ENCODE data around the gene AGFG1.
"Not testable (repeated sequence)": the region's sequence is repeated elsewhere in the genome, so short reads cannot be mapped to it uniquely, and the experiment has no call there.

AGFG1 gene

GRCh38 chr2:227578642-227579041 lies 106.7 kb downstream of the AGFG1 start:
- DNase-seq (ENCODE audit: low read depth, low spot score), result no peak
- Histone ChIP-seq H3K9ac (ENCODE audit: insufficient read length) (no peak overlapping the region), H3K27ac (no peak overlapping the region), H3K9me3 (ENCODE audit: low read depth, low read length) (no peaks in the 10 kb centered on the region), H3K4me3 (no peak overlapping the region), H3K36me3 (ENCODE audit: insufficient read depth, low read length) (no peaks in the 10 kb centered on the region)
- TF ChIP-seq EZH2 (IDR thresholded peaks at IDR 0.05) (no peak), FOXP2 (optimal IDR thresholded peaks at IDR 0.05; ENCODE audit: control extremely low read depth, extremely low read length, insufficient read depth) (no peak), POLR2AphosphoS5 (IDR thresholded peaks at IDR 0.05; ENCODE audit: borderline replicate concordance, low read depth, low read length) (no peak)

GRCh38 chr2:227579791-227580190 lies 107.8 kb downstream of the AGFG1 start:
- TF ChIP-seq POLR2AphosphoS5 (IDR thresholded peaks at IDR 0.05; ENCODE audit: borderline replicate concordance, low read depth, low read length), result no peak
- TF ChIP-seq EZH2 (IDR thresholded peaks at IDR 0.05), result no peak
- TF ChIP-seq FOXP2 (optimal IDR thresholded peaks at IDR 0.05; ENCODE audit: control extremely low read depth, extremely low read length, insufficient read depth), result no peak
- no peaks in the 10 kb centered on the region for H3K9me3 ChIP-seq (ENCODE audit: low read depth, low read length)
- H3K4me3 ChIP-seq, result no peak overlapping the region
- DNase-seq (ENCODE audit: low read depth, low spot score), result no peak
- H3K36me3 ChIP-seq (ENCODE audit: insufficient read depth, low read length), result no peaks in the 10 kb centered on the region
- H3K9ac ChIP-seq (ENCODE audit: insufficient read length), result no peak overlapping the region
- no peak overlapping the region for H3K27ac ChIP-seq

GRCh38 chr2:227582369-227582768 lies 110.4 kb downstream of the AGFG1 start:
- Histone ChIP-seq H3K27ac (no peak overlapping the region), H3K9me3 (ENCODE audit: low read depth, low read length) (no peaks in the 10 kb centered on the region), H3K36me3 (ENCODE audit: insufficient read depth, low read length) (no peaks in the 10 kb centered on the region), H3K9ac (ENCODE audit: insufficient read length) (no peak overlapping the region), H3K4me3 (no peak overlapping the region)
- no peak for DNase-seq (ENCODE audit: low read depth, low spot score)
- TF ChIP-seq EZH2 (IDR thresholded peaks at IDR 0.05) (no peak), FOXP2 (optimal IDR thresholded peaks at IDR 0.05; ENCODE audit: control extremely low read depth, extremely low read length, insufficient read depth) (no peak), POLR2AphosphoS5 (IDR thresholded peaks at IDR 0.05; ENCODE audit: borderline replicate concordance, low read depth, low read length) (no peak)

GRCh38 chr2:227592694-227593387 lies 120.9 kb downstream of the AGFG1 start:
- Histone ChIP-seq H3K27ac (no peak overlapping the region), H3K9me3 (ENCODE audit: low read depth, low read length) (no peaks in the 10 kb centered on the region), H3K4me3 (no peak overlapping the region), H3K36me3 (ENCODE audit: insufficient read depth, low read length) (no peaks in the 10 kb centered on the region), H3K9ac (ENCODE audit: insufficient read length) (no peak overlapping the region)
- no peak for TF ChIP-seq EZH2 (IDR thresholded peaks at IDR 0.05)
- no peak for TF ChIP-seq POLR2AphosphoS5 (IDR thresholded peaks at IDR 0.05; ENCODE audit: borderline replicate concordance, low read depth, low read length)
- TF ChIP-seq FOXP2 (optimal IDR thresholded peaks at IDR 0.05; ENCODE audit: control extremely low read depth, extremely low read length, insufficient read depth), result no peak
- DNase-seq (ENCODE audit: low read depth, low spot score), result no peak

- TF ChIP-seq EZH2 (IDR thresholded peaks at IDR 0.05) (no peak), FOXP2 (optimal IDR thresholded peaks at IDR 0.05; ENCODE audit: control extremely low read depth, extremely low read length, insufficient read depth) (no peak), POLR2AphosphoS5 (IDR thresholded peaks at IDR 0.05; ENCODE audit: borderline replicate concordance, low read depth, low read length) (no peak)
- Histone ChIP-seq H3K27ac (no peak overlapping the region), H3K4me3 (no peak overlapping the region), H3K36me3 (ENCODE audit: insufficient read depth, low read length) (no peaks in the 10 kb centered on the region), H3K9ac (ENCODE audit: insufficient read length) (no peak overlapping the region), H3K9me3 (ENCODE audit: low read depth, low read length) (no peaks in the 10 kb centered on the region)
- no peak for DNase-seq (ENCODE audit: low read depth, low spot score)
Observed at GRCh38 chr2:227595797-227596196, 123.8 kb downstream of the AGFG1 start.

- TF ChIP-seq POLR2AphosphoS5 (IDR thresholded peaks at IDR 0.05; ENCODE audit: borderline replicate concordance, low read depth, low read length), result no peak
- TF ChIP-seq FOXP2 (optimal IDR thresholded peaks at IDR 0.05; ENCODE audit: control extremely low read depth, extremely low read length, insufficient read depth), result no peak
- no peak for TF ChIP-seq EZH2 (IDR thresholded peaks at IDR 0.05)
- no peak overlapping the region for H3K4me3 ChIP-seq
- H3K36me3 ChIP-seq (ENCODE audit: insufficient read depth, low read length), result no peaks in the 10 kb centered on the region
- no peak overlapping the region for H3K27ac ChIP-seq
- no peak for DNase-seq (ENCODE audit: low read depth, low spot score)
- no peak overlapping the region for H3K9ac ChIP-seq (ENCODE audit: insufficient read length)
- H3K9me3 ChIP-seq (ENCODE audit: low read depth, low read length), result no peaks in the 10 kb centered on the region
Observed at GRCh38 chr2:227597036-227597435, 125.1 kb downstream of the AGFG1 start.

- Histone ChIP-seq H3K9me3 (ENCODE audit: low read depth, low read length) (no peaks in the 10 kb centered on the region), H3K36me3 (ENCODE audit: insufficient read depth, low read length) (no peaks in the 10 kb centered on the region), H3K4me3 (no peak overlapping the region), H3K27ac (no peak overlapping the region), H3K9ac (ENCODE audit: insufficient read length) (no peak overlapping the region)
- DNase-seq (ENCODE audit: low read depth, low spot score), result no peak
- TF ChIP-seq EZH2 (IDR thresholded peaks at IDR 0.05) (no peak), FOXP2 (optimal IDR thresholded peaks at IDR 0.05; ENCODE audit: control extremely low read depth, extremely low read length, insufficient read depth) (no peak), POLR2AphosphoS5 (IDR thresholded peaks at IDR 0.05; ENCODE audit: borderline replicate concordance, low read depth, low read length) (no peak)
Observed at GRCh38 chr2:227597998-227598397, 126.0 kb downstream of the AGFG1 start.

- H3K27ac ChIP-seq; H3K9ac ChIP-seq (ENCODE audit: insufficient read length); H3K36me3 ChIP-seq (ENCODE audit: insufficient read depth, low read length); DNase-seq (ENCODE audit: low read depth, low spot score); H3K9me3 ChIP-seq (ENCODE audit: low read depth, low read length); H3K4me3 ChIP-seq: not testable (repeated sequence)
Observed at GRCh38 chr2:227598835-227599503, 127.0 kb downstream of the AGFG1 start, which contains the start of gene SCYGR2. SCYGR2 (plus strand) TSS chr2:227598893; CDS start chr2:227598893, 0 bp downstream.
